Measurements from ENCODE around the gene ARHGEF4.

The ARHGEF4 gene

GRCh38 chr2:130834931-130835765, 1.6 kb upstream of the ARHGEF4 start:
- no peak for DNase-seq

DNA sequence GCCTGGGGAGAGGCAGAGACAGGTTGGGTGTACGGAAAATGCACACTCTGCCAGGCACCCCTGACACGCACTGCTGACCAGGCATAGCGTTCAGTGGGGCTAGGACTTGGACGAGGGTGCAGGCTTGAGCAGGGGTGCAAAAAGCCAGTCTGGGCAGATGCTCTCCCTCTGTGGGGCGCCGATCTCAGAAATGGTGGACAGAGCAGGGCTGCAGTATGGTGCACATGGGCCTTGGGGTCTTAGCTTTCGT, 1.0 kb upstream of the ARHGEF4 start:
- DNase-seq = no peak

GRCh38 chr2:130837175-130837810, 579 bp downstream of the ARHGEF4 start:
- DNase-seq = no peak

GRCh38 chr2:130837811-130838565, 1.3 kb downstream of the ARHGEF4 start:
- no peak for DNase-seq

DNA sequence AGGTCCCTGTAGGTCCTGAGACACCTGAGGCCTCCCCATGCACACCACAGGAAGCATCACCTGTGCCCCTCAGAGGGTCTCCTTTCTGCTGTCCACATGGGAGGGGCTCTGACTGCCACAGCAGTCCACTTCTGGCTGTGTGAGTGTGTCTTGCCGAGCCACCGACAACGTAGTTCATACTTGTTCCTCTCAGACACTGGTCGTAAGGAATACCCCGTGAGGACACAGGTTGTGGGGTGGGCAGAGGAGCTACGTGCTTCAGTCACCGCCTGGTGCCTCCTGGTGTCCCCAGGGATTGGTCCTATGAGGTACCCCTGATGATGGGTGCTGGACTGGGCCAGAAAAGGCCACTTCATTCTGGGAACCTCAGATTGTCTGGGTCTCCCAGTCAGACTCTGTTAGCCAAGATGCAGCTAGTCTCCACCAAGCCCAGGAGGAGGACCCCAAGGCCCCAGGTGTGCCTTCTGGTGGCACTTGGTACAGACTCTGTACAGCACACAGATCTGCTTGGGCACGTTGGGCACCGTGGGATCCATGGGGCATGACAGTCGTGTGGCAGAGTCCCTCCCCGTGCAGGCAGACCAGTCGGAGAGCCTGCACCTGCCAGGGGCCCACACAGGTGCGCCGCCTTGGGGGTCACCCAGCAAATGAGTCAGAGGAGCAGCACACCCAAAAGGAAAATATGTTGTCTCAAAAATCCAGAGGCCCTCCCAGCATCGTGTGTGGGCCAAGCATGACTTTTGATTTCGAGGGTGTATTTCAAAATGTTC, 2.5 kb downstream of the ARHGEF4 start:
- DNase-seq = no peak

GRCh38 chr2:130840506-130840905, 3.8 kb downstream of the ARHGEF4 start:
- DNase-seq = no peak

- no peak for DNase-seq
These were observed 5.1 kb downstream of the ARHGEF4 start for GRCh38 chr2:130841741-130842365.

DNA sequence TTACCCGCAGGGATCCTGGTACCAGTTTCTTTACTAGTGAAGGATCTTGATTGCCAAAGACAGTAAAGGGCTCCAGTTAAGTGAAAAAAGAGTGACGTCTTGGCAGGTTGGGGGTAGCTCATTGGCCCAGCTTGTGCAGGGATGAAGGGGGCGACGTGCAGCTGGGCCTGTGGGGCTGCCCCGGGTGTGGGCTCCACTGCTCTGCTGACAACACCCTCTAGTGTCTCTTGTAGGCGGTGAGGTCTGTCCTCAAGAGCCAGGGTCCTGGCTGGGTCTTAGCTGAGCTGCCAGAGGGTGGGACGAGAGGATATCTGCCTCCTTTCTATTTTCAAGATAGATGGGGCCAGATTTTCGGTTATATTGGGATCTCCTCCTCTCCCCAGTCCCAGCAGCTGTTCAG, 6.1 kb downstream of the ARHGEF4 start:
- DNase-seq = no peak

DNA sequence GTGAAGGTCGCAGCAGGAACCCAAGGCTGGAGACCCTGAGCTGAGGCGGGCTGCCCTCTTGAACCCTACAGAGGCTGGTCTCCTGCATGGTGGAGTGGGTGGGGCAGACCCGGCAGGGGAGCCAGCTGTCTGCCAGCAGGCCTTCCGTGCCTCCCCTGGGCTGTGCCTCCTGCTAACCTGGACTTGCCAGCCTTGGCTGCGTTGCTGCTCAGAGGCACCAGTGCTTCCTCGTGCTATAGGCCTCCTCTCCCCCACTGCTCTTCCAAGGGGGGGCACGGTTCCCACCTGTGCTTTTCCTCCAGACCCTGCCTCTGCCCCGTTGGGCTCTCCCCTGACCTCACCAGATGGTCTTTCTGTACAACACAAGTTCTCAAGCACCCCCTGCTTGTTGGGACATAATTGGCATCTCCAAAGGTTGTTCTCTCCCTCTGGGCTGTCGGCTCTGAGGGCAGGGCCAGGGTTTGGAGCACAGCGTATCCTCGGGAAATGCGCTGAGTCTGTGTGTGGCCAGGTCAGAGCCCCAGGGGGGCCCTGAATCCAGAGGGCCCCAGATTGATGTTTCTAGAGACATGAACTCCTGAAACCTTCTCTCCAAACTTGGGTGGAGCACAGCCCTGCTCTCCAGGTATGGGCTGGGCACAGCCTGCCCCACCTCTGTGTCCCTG, 6.7 kb downstream of the ARHGEF4 start:
- DNase-seq = no peak

DNA sequence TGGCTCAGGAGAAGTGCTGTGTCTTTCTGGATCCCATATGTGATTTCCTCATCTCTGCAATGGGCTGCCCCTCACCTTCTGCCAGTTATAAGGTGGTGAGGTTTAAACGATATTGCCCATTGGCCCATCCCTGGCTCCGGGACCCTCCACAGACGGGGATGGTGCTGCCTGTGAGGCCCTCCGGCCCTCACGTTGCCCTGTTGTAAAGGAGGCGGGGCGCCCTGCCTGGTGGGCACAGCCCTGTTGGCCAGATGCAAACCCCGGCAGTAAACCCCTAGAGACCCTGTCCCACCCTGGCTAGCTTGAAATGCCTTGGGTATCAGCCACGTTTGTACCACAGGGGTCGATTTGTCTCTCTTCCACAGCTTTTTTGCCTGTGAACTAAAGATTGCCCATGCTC, 7.4 kb downstream of the ARHGEF4 start:
- DNase-seq = no peak

- no peak for DNase-seq
These were observed 8.9 kb downstream of the ARHGEF4 start for GRCh38 chr2:130845505-130846085.

DNA sequence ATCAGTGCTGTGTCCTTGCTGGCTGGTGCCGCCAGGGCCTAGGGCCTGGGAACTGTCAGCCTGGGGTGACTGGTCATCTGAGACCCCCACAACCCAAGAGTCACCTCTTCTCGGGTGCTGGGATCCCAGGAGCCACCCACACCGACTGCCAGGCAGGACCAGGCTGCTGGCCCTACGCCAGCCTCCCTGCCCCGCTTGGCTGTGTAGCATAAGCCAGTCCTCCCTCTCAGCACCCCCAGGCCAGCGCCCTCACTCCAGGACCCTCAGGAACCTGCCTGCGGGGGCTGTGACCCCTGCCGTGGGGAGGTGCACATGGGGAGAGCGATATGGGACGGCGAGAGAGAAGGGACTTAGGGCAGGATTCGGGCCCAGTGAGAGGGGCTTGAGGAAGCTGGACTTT, 9.5 kb downstream of the ARHGEF4 start:
- no peak for DNase-seq

GRCh38 chr2:130846686-130847375, 10.1 kb downstream of the ARHGEF4 start:
- no peak for DNase-seq

- no peak for DNase-seq
These were observed 11.2 kb downstream of the ARHGEF4 start for GRCh38 chr2:130847776-130848525.

DNA sequence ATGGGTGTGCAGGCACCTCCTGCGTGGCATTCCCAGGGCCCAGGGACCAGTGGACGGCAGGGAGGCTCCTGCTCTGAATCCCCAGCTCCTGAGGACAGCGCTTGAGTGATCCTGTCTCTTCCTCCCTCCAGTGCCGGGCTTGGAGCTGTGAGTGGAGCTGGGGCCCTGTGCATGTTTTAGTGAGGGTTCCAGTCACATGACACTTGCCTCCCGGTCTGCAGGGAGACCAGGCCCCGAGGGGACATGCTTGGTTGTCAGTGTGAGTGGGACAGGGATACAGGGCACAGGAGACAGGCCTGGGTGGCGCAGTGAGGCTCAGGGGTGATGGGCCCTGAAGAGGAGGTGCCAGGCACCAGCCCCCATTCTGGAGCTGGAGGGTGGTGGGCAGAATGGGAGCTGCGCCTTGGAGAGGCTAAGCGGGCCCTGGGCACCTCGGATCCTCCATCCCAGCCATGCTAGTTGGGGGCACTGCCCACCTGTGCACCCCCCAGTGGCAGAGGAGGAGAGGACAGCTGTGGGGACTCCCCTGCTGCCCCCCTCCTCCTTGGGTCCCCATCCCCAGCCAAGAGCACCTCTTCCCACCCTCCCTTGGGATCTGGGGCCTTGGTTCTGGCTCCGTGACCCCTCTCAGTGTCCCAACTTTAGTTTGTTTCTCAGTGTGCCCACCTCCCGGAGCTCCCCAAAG, 12.0 kb downstream of the ARHGEF4 start:
- no peak for DNase-seq

GRCh38 chr2:130849896-130850787, 13.4 kb downstream of the ARHGEF4 start:
- no peak for DNase-seq

DNA sequence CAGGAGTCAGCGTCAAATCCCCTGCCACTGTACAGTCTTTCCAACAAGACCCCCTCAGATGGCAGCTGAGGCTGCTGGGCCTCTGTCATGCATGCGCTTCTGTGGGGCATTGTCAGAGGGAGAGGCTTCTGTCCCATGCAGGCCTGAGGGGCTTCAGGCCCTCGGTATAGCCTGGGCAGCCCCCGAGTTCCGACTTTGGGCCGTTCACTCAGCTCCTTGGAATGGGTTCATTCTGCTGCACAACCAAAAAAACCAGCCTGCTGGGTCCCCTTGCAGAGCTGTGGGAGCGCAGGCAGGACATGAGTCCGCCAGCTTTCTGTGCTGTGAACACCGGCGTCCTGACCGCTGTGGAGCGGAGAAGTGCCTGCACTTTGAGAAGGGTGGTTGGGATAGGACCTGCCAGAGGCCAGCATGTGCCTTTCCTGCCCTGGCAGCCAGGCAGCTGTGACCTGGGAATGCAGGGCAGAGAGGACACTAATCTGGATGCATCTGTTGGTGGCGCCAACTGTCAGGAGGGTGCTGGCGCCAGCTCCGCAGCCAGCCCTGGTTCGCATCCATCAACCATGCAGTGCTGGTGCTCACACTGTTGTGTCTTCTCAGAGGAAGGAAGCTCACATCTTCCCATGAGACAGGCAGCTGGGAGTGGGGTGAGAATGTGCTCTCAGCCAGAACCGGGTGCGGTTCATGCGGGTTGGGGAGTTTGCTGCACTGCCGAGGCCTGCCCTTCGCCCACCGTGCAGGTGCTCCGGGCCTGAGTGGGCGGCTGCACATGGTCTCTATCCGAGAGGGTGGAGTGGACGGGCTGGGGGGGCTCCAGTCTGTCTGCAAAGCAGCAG, 14.3 kb downstream of the ARHGEF4 start:
- DNase-seq = no peak
